GM12878 (cell line): Measurements from ENCODE around the gene ITGA8. TPM values are rescaled to one million over a fixed set of nuclear protein-coding genes. Genes with fewer than 3 reads are reported as not detected.

ENCODE experiments used
- ATAC-seq: fragments of 200-7000 bp; cut with Tn5 transposase; 3 replicates; pipeline ENCODE4 v1.9.1; 2020; ENCODE audit warnings: mild to moderate bottlenecking, moderate library complexity
- BruUV-seq: library from RNA; stranded (reverse); fragments of 400-500 nt; replicated peaks from 2 replicates; lab custom pipeline; 2021; lab: Mats Ljungman, UMichigan
- CTCF ChIA-PET: fragments of 300-600 bp; sonication (Branson Sonifier 250); formaldehyde crosslinking; extraction: SDS; loops from one replicate; lab custom pipeline; 2021; ENCODE audit warnings: inconsistent platforms; lab: Yijun Ruan, JAX
- POLR2A ChIA-PET: fragments of 350-600 bp; formaldehyde crosslinking; extraction: SDS; loops from one replicate; lab custom pipeline; 2021; ENCODE audit warnings: inconsistent platforms; lab: Charles Lee
- RAD21 ChIA-PET: fragments of 300-600 bp; sonication (Branson Sonifier 250); formaldehyde crosslinking; loops from one replicate; lab custom pipeline; 2023; ENCODE audit warnings: antibody characterized with exemption; ENCODE audit not compliant: unreplicated experiment; lab: Charles Lee
- SMC1A ChIA-PET: fragments of 300-600 bp; sonication (Branson Sonifier 250); formaldehyde crosslinking; loops from one replicate; lab custom pipeline; 2023; ENCODE audit not compliant: unreplicated experiment, uncharacterized antibody; lab: Charles Lee
- DNase-seq: peaks from one replicate; pipeline ENCODE4 v3.0.0-alpha.2; 2011; ENCODE audit warnings: low read depth, low spot score
- FAIRE-seq: peaks from 3 replicates; lab custom pipeline; 2011; peaks lifted over from hg19 to GRCh38; lab: Jason Lieb, UNC
- H2AFZ ChIP-seq: 2 replicates; pipeline ENCODE4 v1.6.0; 2011; ENCODE audit warnings: low read depth, low read length, control low read depth; ENCODE audit not compliant: control insufficient read depth
- H3K27ac ChIP-seq: 2 replicates; pipeline ENCODE4 v1.5.1; 2011; ENCODE audit warnings: control low read depth; ENCODE audit not compliant: control insufficient read depth, insufficient read depth
- H3K27me3 ChIP-seq, 2 experiments: replicated peaks in 1 of 2; 2 replicates each; pipeline versions ENCODE4 v1.6.0 to v1.6.1; 2011; ENCODE audit warnings: low read length in 1 of 2; ENCODE audit not compliant: control insufficient read depth in 2 of 2, insufficient read depth in 2 of 2
- H3K36me3 ChIP-seq, 2 experiments: 2 replicates each; pipeline ENCODE4 v1.5.1; 2011; ENCODE audit warnings: low read length in 1 of 2; ENCODE audit not compliant: control insufficient read depth in 2 of 2, insufficient read depth in 2 of 2
- H3K4me1 ChIP-seq: 2 replicates; pipeline ENCODE4 v1.6.1; 2011; ENCODE audit warnings: mild to moderate bottlenecking, low read length, moderate library complexity, mixed read lengths; ENCODE audit not compliant: control insufficient read depth, insufficient read depth
- H3K4me2 ChIP-seq: 2 replicates; pipeline ENCODE4 v1.6.0; 2011; ENCODE audit warnings: control low read depth; ENCODE audit not compliant: control insufficient read depth, insufficient read depth
- H3K4me3 ChIP-seq: fragments of 200-600 bp; sonication (generic); 2 replicates; pipeline ENCODE4 v1.5.1; 2016
- H3K79me2 ChIP-seq: 2 replicates; pipeline ENCODE4 v1.6.0; 2011; ENCODE audit warnings: low read length; ENCODE audit not compliant: control insufficient read depth, insufficient read depth
- H3K9ac ChIP-seq: 2 replicates; pipeline ENCODE4 v1.8.0; 2011; ENCODE audit warnings: low read length, control low read depth, mixed read lengths; ENCODE audit not compliant: control insufficient read depth, insufficient read depth
- H3K9me3 ChIP-seq: replicated peaks from 3 replicates; pipeline ENCODE4 v1.5.1; 2011; ENCODE audit warnings: mild to moderate bottlenecking, low read length; ENCODE audit not compliant: control insufficient read depth, insufficient read depth
- H4K20me1 ChIP-seq: 2 replicates; pipeline ENCODE4 v1.6.0; 2011; ENCODE audit not compliant: control insufficient read depth, insufficient read depth
- CEBPB ChIP-seq, 2 experiments: fragments of 150-350 bp in 1 of 2; IDR thresholded peaks; 2 replicates each; pipeline ENCODE4 v1.6.1; 2012 to 2014; ENCODE audit warnings: low read depth in 2 of 2, low read length in 2 of 2, borderline replicate concordance in 1 of 2, inconsistent platforms in 1 of 2
- CEBPZ ChIP-seq: fragments of 150-350 bp; IDR thresholded peaks from 2 replicates; pipeline ENCODE4 v1.6.1; 2016; ENCODE audit warnings: low read depth, low read length
- EP300 ChIP-seq, 2 experiments: fragments of 150-350 bp in 1 of 2; IDR thresholded peaks; 2 replicates each; pipeline ENCODE4 v1.6.1; 2011 to 2012; ENCODE audit warnings: low read depth in 2 of 2, low read length in 2 of 2, borderline replicate concordance in 1 of 2, improper control_type of control experiment in 1 of 2, inconsistent platforms in 1 of 2; ENCODE audit not compliant: control insufficient read depth in 1 of 2
- HSF1 ChIP-seq: fragments of 150-350 bp; IDR thresholded peaks from 2 replicates; pipeline ENCODE4 v1.6.1; 2014; ENCODE audit warnings: mild to moderate bottlenecking, low read depth, low read length
- KDM1A ChIP-seq: fragments of 200-600 bp; sonication (generic); IDR thresholded peaks from 2 replicates; pipeline ENCODE4 v1.6.1; 2016; ENCODE audit warnings: borderline replicate concordance
- ZNF622 ChIP-seq: fragments of 450-650 bp; IDR thresholded peaks from 2 replicates; pipeline ENCODE4 v1.6.1; 2017; ENCODE audit warnings: mild to moderate bottlenecking, inconsistent platforms
- WGBS: methylation state at CpG from one replicate; pipeline ENCODE4 v1.1.6; 2016; ENCODE audit warnings: low lambda C conversion rate; ENCODE audit not compliant: insufficient replicate concordance, insufficient coverage; ENCODE audit errors: missing lambda C conversion rate; 5-methylcytosine and 5-hydroxymethylcytosine counted together
- in situ Hi-C: fragments of 300-500 bp; cut with MboI; formaldehyde crosslinking; loops from 9 replicates; pipeline ENCODE4 v1.14.3; 2018; ENCODE audit warnings: mixed read lengths
- intact Hi-C: fragments of 100-400 bp; cut with micrococcal nuclease; formaldehyde crosslinking; loops from one replicate; pipeline ENCODE4 v1.14.2; 2022; ENCODE audit not compliant: unreplicated experiment
- polyA plus RNA-seq, 11 experiments: library from polyadenylated mRNA; depleted of rRNA in 4 of 11; unstranded in 6 of 11; stranded (reverse) in 5 of 11; fragments of >200 nt; fragmentation: Nextera tagmentation in 4 of 11; fragmentation: Illumina TruSeq in 1 of 11; extraction: Ambion mirVana in 4 of 11; extraction: Trizol in 1 of 11; gene quantifications; 1 replicate in 1 of 11; 2 replicates in 10 of 11; pipeline versions ENCODE4 v1.2.1 to v1.2.3, GENCODE V29; 2011 to 2016; ENCODE audit warnings: inconsistent platforms in 2 of 11, missing spikeins in 2 of 11, low read depth in 1 of 11
- total RNA-seq, 4 experiments: library from RNA; depleted of rRNA in 3 of 4; stranded (reverse); fragments of >200 nt in 3 of 4; fragmentation: Illumina TruSeq in 1 of 4; extraction: Trizol in 1 of 4; gene quantifications; 2 replicates each; pipeline versions ENCODE4 v1.2.1 to v1.2.3, GENCODE V29; 2013 to 2021

Gene ITGA8
- total and polyA plus RNA-seq, 10 of the 15 experiments (the other 5 are each of a cell fraction or from before 2014, with no cell fraction given) = 0.03 TPM; not detected in 9

GRCh38 chr10:15516256-15517085 is 203.3 kb downstream of the ITGA8 start:
- Histone ChIP-seq H3K4me1 (no peaks in the 10 kb centered on the region), H3K9me3 (no peaks in the 10 kb centered on the region), H2AFZ (no peak overlapping the region), H3K4me3 (no peak overlapping the region), H3K36me3 (no peaks in the 10 kb centered on the region), H3K27ac (no peak overlapping the region), H3K9ac (no peak overlapping the region), H4K20me1 (no peaks in the 10 kb centered on the region), H3K79me2 (no peaks in the 10 kb centered on the region), H3K27me3 (no peaks in the 10 kb centered on the region), H3K4me2 (no peak overlapping the region)
- DNase-seq (no peak), FAIRE-seq (no peak), ATAC-seq (no peak)
- 30% methylated on average over 4 of the region's 4 CpGs for WGBS
- intact Hi-C loops = no loop called here
- in situ Hi-C loops = no loop called here
- RAD21 ChIA-PET = no interaction called here
- BruUV-seq = no TSS peak
- CTCF ChIA-PET = no interaction called here
- TF ChIP-seq HSF1 = no peak
- no peak for TF ChIP-seq ZNF622
- no peak for TF ChIP-seq EP300 (IDR thresholded peaks at IDR 0.05; ENCODE audit: borderline replicate concordance in 1 of 2, control insufficient read depth in 1 of 2, low read depth in 2 of 2, low read length in 2 of 2)
- no peak for TF ChIP-seq CEBPB (IDR thresholded peaks at IDR 0.05; ENCODE audit: borderline replicate concordance in 1 of 2, low read depth in 2 of 2, low read length in 2 of 2)
- TF ChIP-seq CEBPZ = no peak
- no peak for TF ChIP-seq KDM1A
- POLR2A ChIA-PET = no interaction called here
- SMC1A ChIA-PET = no interaction called here
